Activated CD4-positive, alpha-beta T cell treated with anti-CD3 and anti-CD28 coated beads for 1 hour (primary cell): Measurements from ENCODE around the gene UNC5CL.

Experiments used
- DNase-seq: peaks from one replicate; pipeline ENCODE4 v3.0.0-alpha.2; 2020

The UNC5CL gene

DNA sequence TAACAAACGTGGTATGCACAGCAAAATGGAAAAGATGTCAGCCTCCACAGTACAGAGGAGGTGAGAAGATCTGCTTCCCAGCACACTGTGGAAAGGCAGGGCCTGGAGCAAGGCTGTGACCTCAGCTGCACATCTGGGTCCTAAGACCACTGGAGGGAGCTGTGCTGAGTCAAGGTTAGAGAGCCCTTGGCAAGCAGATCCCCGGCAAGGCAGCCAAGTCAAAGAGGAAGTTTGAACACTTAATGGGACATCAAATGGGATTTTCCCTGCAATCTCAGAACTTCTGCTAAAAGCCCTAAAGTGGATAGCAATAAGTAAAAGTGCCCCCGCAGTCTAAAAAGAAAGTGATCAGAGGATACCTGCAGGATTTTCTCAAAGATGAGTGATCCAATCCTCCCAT, 39.5 kb downstream of the UNC5CL start:
- no peak for DNase-seq

DNA sequence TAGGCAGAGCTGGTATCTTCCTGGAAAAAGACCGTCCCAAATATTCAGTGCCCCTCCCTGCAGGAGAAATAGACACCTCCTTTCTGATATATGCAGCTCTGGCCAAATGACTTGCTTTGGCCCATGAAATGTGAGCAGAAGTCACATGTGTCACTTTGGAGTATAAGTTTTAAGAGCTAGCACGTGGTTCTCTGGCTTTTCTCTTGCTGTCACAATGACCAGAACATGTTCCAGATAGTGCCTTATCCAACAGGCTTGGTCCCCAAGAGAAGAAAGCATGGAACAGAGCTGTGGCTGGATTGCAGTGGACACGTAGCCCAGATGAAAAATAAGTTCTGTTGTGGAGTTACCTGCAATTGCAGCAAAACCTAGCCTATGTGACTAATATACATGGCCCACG, 40.4 kb downstream of the UNC5CL start:
- DNase-seq = no peak

- DNase-seq = no peak
Observed at GRCh38 chr6:40997234-40997957, 41.6 kb downstream of the UNC5CL start.

- no peak for DNase-seq
Observed at GRCh38 chr6:40996591-40997233, 42.3 kb downstream of the UNC5CL start.

- no peak for DNase-seq
Observed at GRCh38 chr6:40992746-40993145, 46.3 kb downstream of the UNC5CL start.

DNA sequence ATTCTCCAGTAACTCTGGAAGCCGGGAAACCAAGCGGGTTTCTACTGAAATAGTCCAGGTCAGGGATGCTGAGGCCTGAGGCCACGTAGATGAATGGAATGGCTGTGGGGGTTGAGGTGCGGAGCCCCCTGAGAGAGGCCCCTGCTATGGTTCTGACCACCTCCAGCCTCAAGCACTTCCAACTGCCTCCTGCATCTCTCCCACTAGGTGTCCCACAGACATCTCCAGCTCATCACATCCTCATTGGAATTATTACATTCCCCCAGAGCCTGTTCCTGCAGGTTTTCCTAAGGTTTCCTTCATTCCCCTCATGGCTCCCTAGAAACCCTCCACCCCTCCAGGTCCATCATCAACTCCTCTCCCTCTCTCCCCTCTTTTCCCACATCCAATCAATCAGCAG, 48.7 kb downstream of the UNC5CL start:
- DNase-seq = no peak

DNA sequence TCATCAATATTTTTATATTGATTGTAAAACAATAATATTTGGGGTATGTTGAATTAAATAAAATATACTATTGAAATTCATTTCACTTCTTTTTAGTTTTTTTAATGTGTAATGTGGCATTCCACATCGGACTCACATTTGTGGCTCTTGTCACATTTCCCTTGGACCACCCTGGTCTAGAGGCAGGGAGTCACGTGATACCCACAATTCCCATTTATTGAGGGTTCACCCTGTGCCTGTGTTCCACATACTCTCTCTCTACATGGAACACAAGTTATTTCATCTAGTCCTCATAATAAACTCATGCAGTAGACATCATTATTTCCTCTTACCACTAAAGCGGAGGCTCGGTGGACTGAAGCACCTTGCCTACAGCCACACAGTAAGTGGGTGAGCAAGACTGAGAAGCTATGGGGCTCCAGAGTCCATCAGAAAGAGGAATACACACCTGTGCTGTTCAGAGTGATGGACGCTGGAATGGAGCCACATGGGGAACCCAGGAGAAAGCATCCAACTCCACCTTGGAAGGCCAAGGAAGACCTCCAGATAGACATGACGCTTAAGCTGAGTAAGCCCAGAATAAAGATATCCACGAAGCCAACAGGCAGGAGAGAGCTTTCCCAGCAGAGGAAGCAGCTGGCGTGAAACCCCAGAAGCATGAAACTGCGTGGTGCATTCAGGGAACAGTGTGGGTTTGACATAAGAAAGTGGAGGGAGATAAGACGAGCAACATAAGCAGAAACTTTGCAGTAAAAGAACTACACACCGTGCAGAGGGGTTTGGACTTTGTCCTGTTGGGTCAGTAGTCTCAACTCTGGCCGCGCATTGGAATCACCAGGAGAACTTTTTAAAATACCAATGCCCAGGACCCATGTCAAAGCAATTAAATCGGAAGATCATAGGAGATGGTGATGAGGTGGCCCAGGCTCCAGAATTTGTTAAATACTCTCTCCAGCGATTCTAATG, 49.5 kb downstream of the UNC5CL start:
- no peak for DNase-seq

- no peak for DNase-seq
Observed at GRCh38 chr6:40988634-40989033, 50.4 kb downstream of the UNC5CL start.

GRCh38 chr6:40986921-40987819, 51.9 kb downstream of the UNC5CL start:
- no peak for DNase-seq

DNA sequence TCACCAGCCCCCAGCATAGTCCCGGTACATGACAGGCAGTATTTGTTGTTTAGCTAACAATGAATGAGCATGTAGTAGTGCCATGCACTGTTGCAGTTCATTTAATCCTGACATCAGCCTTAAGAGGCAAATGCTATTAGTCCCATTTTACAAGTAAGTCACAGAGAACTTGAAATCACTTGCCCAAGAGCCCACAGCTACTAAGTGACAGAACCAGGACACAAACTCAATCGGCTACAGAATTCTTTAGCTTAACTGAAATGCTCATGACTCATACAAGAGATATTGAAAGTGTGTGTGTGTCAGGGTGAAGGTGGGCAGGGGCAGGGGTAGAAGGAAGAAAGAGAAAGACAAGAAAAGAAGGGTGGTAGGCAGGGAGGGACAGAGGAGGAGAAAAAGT, 52.7 kb downstream of the UNC5CL start:
- DNase-seq = no peak

DNA sequence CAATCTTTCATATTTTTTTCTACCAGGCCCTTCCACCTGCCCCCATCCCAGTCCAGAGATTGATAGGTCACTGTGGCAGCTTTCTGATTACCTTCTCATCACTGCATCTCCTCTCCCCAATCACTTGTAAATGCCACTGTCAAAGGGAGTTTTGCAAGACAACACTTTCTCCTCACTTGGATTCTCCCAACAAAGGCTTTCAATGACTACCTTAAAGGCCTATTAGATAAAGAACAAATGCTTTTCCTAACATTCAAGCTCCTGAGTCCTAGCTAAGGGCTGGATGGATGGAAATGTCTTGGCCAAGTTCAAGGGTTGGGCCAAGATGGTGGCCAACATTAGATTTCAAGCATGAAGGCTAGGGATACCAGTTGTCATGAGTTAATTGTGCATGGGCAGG, 55.3 kb downstream of the UNC5CL start:
- no peak for DNase-seq

DNA sequence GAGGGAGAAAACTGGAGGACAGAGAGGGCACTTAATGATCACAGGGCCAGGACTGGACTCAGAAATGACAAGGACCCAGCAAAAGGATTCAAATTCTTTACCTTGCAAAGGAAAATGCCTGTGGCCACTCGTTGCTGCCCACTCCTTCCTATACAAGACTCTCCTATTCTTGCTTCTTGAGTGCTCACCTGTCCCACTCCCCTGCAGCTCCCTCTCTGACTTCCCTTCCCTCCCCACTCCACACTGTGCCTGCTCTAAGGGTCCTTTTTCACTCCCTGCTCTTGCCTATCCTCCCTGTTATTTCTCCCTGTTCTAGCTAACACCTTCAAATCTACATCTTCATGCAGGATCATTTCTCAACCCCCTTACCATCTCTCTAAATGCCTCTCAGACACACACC, 56.1 kb downstream of the UNC5CL start:
- no peak for DNase-seq

GRCh38 chr6:40978687-40979289, 60.2 kb downstream of the UNC5CL start:
- DNase-seq = no peak

DNA sequence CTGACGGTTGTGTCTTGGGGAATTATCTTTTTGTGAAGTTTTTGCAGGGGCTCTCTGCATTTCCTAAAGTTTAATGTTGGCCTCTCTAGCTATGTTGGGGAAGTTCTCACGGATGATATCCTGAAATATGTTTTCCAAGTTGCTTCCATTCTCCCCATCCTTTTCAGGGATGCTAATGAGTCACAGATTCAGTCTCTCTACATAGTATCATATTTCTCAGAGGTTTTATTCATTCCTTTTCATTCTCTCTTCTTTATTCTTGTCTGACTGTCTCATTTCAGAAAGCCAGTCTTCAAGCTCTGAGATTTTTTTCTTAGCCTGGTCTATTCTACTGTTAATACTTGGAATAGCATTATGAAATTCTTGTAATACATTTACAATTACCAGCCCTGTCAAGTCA, 61.3 kb downstream of the UNC5CL start:
- no peak for DNase-seq

- no peak for DNase-seq
Observed at GRCh38 chr6:40977085-40977484, 61.9 kb downstream of the UNC5CL start.
